Measurements from ENCODE around the gene SBK3.
"Not testable (repeated sequence)": the region's sequence is repeated elsewhere in the genome, so short reads cannot be mapped to it uniquely, and the experiment has no call there.

Gene SBK3

GRCh38 chr19:55545443-55545842 lies at the start of gene SBK3:
Gene SBK3 (minus strand): TSS chr19:55545543. CDS start chr19:55545543, 0 bp downstream.
- no peak for DNase-seq (ENCODE audit: low read depth)

- no peak for DNase-seq (ENCODE audit: low read depth)
Measured at GRCh38 chr19:55593096-55593772, 47.9 kb upstream of the SBK3 start.

GRCh38 chr19:55592391-55593090 lies 47.2 kb upstream of the SBK3 start:
- no peak for DNase-seq (ENCODE audit: low read depth)

- DNase-seq (ENCODE audit: low read depth), result no peak
Measured at GRCh38 chr19:55591555-55591954, 46.2 kb upstream of the SBK3 start.

- no peak for DNase-seq (ENCODE audit: low read depth)
Measured at GRCh38 chr19:55590617-55591016, 45.3 kb upstream of the SBK3 start.

GRCh38 chr19:55590109-55590508 lies 44.8 kb upstream of the SBK3 start:
- no peak for DNase-seq (ENCODE audit: low read depth)

- no peak for DNase-seq (ENCODE audit: low read depth)
Measured at GRCh38 chr19:55588738-55589137, 43.4 kb upstream of the SBK3 start.

- peak; percentile 93 for DNase-seq (ENCODE audit: low read depth)
Measured at GRCh38 chr19:55586976-55587668, 41.8 kb upstream of the SBK3 start.

GRCh38 chr19:55585658-55586339 lies 40.5 kb upstream of the SBK3 start:
- DNase-seq (ENCODE audit: low read depth), result peak; percentile 87

- DNase-seq (ENCODE audit: low read depth), result no peak
Measured at GRCh38 chr19:55584871-55585270, 39.5 kb upstream of the SBK3 start.

GRCh38 chr19:55583897-55584296 lies 38.6 kb upstream of the SBK3 start:
- not testable (repeated sequence) for DNase-seq (ENCODE audit: low read depth)

- not testable (repeated sequence) for DNase-seq (ENCODE audit: low read depth)
Measured at GRCh38 chr19:55582284-55582683, 36.9 kb upstream of the SBK3 start.

GRCh38 chr19:55581823-55582223 lies 36.5 kb upstream of the SBK3 start:
- no peak for DNase-seq (ENCODE audit: low read depth)

GRCh38 chr19:55581145-55581822 lies 35.9 kb upstream of the SBK3 start:
- no peak for DNase-seq (ENCODE audit: low read depth)

GRCh38 chr19:55580628-55581144 lies 35.3 kb upstream of the SBK3 start, which contains the start of gene ZNF579:
Gene ZNF579 (minus strand): TSS chr19:55580848. CDS start chr19:55579639, 1,209 bp downstream.
- DNase-seq (ENCODE audit: low read depth), result peak; percentile 90

- peak; percentile 42 for DNase-seq (ENCODE audit: low read depth)
Measured at GRCh38 chr19:55579766-55580621, 34.7 kb upstream of the SBK3 start.

GRCh38 chr19:55578761-55579747 lies 33.7 kb upstream of the SBK3 start:
- DNase-seq (ENCODE audit: low read depth), result no peak

- no peak for DNase-seq (ENCODE audit: low read depth)
Measured at GRCh38 chr19:55578031-55578760, 32.9 kb upstream of the SBK3 start.

- no peak for DNase-seq (ENCODE audit: low read depth)
Measured at GRCh38 chr19:55576746-55577145, 31.4 kb upstream of the SBK3 start.
